Iris pigment epithelial cell (primary cell): Measurements from ENCODE around the gene QRICH1.
A peak's percentile ranks its signal among the peaks of the same experiment; 100 is the strongest.

ENCODE experiments used
- DNase-seq: peaks from one replicate; pipeline ENCODE4 v3.0.0-alpha.2; 2011; ENCODE audit warnings: low read depth

The QRICH1 gene

GRCh38 chr3:49093853-49094767 is at the start of gene QRICH1:
Gene QRICH1, minus strand, starts transcription at chr3:49094071. Its CDS starts 17,054 bp downstream, at chr3:49077017.
- peak; percentile 96 for DNase-seq

GRCh38 chr3:49140080-49140479 is 46.2 kb upstream of the QRICH1 start:
- no peak for DNase-seq

- DNase-seq, result no peak
These were observed 41.6 kb upstream of the QRICH1 start for GRCh38 chr3:49135499-49135898.

GRCh38 chr3:49134471-49135265 is 40.8 kb upstream of the QRICH1 start:
- DNase-seq, result no peak

GRCh38 chr3:49133226-49133951 is 39.5 kb upstream of the QRICH1 start:
- peak; percentile 92 for DNase-seq

- peak; percentile 72 for DNase-seq
These were observed 38.8 kb upstream of the QRICH1 start, which contains the start of gene LAMB2 for GRCh38 chr3:49132437-49133225. Gene LAMB2, minus strand, starts transcription at chr3:49133050. Its CDS starts 183 bp downstream, at chr3:49132867.

- DNase-seq, result no peak
These were observed 38.2 kb upstream of the QRICH1 start for GRCh38 chr3:49132073-49132436.

- DNase-seq, result no peak
These were observed 37.7 kb upstream of the QRICH1 start for GRCh38 chr3:49131576-49131975.

- no peak for DNase-seq
These were observed 37.2 kb upstream of the QRICH1 start for GRCh38 chr3:49131040-49131439.

GRCh38 chr3:49124991-49125670 is 31.3 kb upstream of the QRICH1 start:
- peak; percentile 22 for DNase-seq

GRCh38 chr3:49124203-49124602 is 30.3 kb upstream of the QRICH1 start:
- no peak for DNase-seq

GRCh38 chr3:49123687-49124086 is 29.8 kb upstream of the QRICH1 start:
- no peak for DNase-seq

GRCh38 chr3:49122886-49123545 is 29.1 kb upstream of the QRICH1 start:
- no peak for DNase-seq

- DNase-seq, result no peak
These were observed 28.6 kb upstream of the QRICH1 start for GRCh38 chr3:49122451-49122850.

- DNase-seq, result no peak
These were observed 28.2 kb upstream of the QRICH1 start for GRCh38 chr3:49122022-49122421.

GRCh38 chr3:49121132-49121736 is 27.4 kb upstream of the QRICH1 start:
- no peak for DNase-seq

- DNase-seq, result peak; percentile 93
These were observed 26.7 kb upstream of the QRICH1 start, which contains the start of gene USP19 for GRCh38 chr3:49120438-49121131. Gene USP19, minus strand, starts transcription at chr3:49120823. Its CDS starts 1,678 bp downstream, at chr3:49119145.

- DNase-seq, result peak; percentile 17
These were observed 26.2 kb upstream of the QRICH1 start for GRCh38 chr3:49120096-49120437.

- DNase-seq, result peak; percentile 27
These were observed 25.6 kb upstream of the QRICH1 start for GRCh38 chr3:49119439-49119838.
